ENCODE measurements around the gene HSD17B12.

Gene HSD17B12

DNA sequence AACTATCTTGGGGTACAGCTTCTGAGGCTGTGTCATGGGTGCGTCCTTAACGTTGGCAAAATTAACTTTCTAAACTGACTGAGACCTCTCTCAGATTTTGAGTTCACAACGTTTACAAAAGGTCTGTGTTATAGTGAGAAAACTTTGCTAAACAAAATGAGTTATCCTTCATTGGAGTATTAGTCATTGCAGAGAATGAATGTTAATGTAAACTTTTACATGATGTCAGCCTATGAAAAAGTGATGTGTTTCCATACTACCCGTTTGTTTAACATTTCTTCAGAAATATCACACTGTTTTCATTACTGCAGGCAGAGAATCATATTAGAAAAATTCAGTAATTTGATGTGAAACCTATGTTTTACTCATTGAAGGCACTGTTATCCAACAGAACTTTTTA, 32.1 kb downstream of the HSD17B12 start:
- peaks cover 68% of the 10 kb centered on the region for H3K79me2 ChIP-seq (ENCODE audit: insufficient read depth, low read length)
- no peak for ATAC-seq (ENCODE audit: insufficient read depth, low read depth)
- H3K27ac ChIP-seq (ENCODE audit: low read length), result no peak overlapping the region

DNA sequence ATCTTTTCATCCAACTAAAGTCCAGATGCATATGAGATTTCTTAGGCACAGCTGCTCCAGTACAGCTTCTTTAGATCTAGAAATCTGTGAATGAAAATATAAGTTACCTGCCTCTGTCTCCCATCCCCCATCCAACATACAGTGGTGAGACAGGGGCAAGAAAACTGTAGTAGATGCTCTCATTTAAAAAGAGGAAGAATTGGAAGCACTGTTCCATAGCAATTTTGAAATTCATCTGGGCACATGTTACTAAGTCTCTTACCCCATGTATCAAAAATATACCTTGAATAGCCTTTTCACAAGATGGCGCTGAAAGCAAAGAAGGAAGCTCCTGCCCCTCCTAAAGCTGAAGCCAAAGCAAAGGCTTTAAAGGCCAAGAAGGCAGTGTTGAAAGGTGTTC, 37.8 kb downstream of the HSD17B12 start:
- Histone ChIP-seq H2AFZ (ENCODE audit: low read depth, low read length) (no peak overlapping the region), H3K79me2 (ENCODE audit: insufficient read depth, low read length) (peaks cover 74% of the 10 kb centered on the region), H3K4me1 (ENCODE audit: insufficient read depth, low read length) (no peaks in the 10 kb centered on the region), H3K27me3 (ENCODE audit: insufficient read depth, low read length, poor library complexity) (no peaks in the 10 kb centered on the region), H3K27ac (ENCODE audit: low read length) (no peak overlapping the region), H3K4me2 (ENCODE audit: insufficient read depth, low read length) (no peak overlapping the region), H3K9ac (ENCODE audit: low read depth, low read length) (no peak overlapping the region), H3K36me3 (ENCODE audit: insufficient read depth, low read length) (peaks cover 18% of the 10 kb centered on the region; the same call in 1 of the 2 replicates), H3K4me3 (ENCODE audit: low read depth in 1 of 2, low read length in 2 of 2) (no peak overlapping the region), H4K20me1 (ENCODE audit: insufficient read depth, low read length) (peaks cover 9% of the 10 kb centered on the region; the same call in 1 of the 2 replicates), H3K9me3 (ENCODE audit: insufficient read depth, low read length, severe bottlenecking) (peaks cover 21% of the 10 kb centered on the region)
- no peak for DNase-seq
- no peak for ATAC-seq (ENCODE audit: insufficient read depth, low read depth)
- TF ChIP-seq, protein P1, sequence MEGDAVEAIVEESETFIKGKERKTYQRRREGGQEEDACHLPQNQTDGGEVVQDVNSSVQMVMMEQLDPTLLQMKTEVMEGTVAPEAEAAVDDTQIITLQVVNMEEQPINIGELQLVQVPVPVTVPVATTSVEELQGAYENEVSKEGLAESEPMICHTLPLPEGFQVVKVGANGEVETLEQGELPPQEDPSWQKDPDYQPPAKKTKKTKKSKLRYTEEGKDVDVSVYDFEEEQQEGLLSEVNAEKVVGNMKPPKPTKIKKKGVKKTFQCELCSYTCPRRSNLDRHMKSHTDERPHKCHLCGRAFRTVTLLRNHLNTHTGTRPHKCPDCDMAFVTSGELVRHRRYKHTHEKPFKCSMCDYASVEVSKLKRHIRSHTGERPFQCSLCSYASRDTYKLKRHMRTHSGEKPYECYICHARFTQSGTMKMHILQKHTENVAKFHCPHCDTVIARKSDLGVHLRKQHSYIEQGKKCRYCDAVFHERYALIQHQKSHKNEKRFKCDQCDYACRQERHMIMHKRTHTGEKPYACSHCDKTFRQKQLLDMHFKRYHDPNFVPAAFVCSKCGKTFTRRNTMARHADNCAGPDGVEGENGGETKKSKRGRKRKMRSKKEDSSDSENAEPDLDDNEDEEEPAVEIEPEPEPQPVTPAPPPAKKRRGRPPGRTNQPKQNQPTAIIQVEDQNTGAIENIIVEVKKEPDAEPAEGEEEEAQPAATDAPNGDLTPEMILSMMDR (IDR thresholded peaks at IDR 0.05; ENCODE audit: borderline replicate concordance, extremely low read depth, low read length, poor library complexity, severe bottlenecking), result no peak
- TF ChIP-seq EZH2 (IDR thresholded peaks at IDR 0.05; ENCODE audit: borderline replicate concordance, low read depth, low read length, severe bottlenecking), result no peak

More for the DNA sequence above, 32.1 kb downstream of the HSD17B12 start:
- Histone ChIP-seq H3K4me3 (ENCODE audit: low read depth in 1 of 2, low read length in 2 of 2) (no peak overlapping the region), H3K9ac (ENCODE audit: low read depth, low read length) (no peak overlapping the region), H3K9me3 (ENCODE audit: insufficient read depth, low read length, severe bottlenecking) (peaks cover 17% of the 10 kb centered on the region), H3K4me1 (ENCODE audit: insufficient read depth, low read length) (no peaks in the 10 kb centered on the region), H2AFZ (ENCODE audit: low read depth, low read length) (no peak overlapping the region), H3K27me3 (ENCODE audit: insufficient read depth, low read length, poor library complexity) (no peaks in the 10 kb centered on the region), H3K36me3 (ENCODE audit: insufficient read depth, low read length) (peaks cover 19% of the 10 kb centered on the region; the same call in 1 of the 2 replicates), H3K4me2 (ENCODE audit: insufficient read depth, low read length) (no peak overlapping the region), H4K20me1 (ENCODE audit: insufficient read depth, low read length) (no peaks in the 10 kb centered on the region)
- TF ChIP-seq, protein P1 (IDR thresholded peaks at IDR 0.05; ENCODE audit: borderline replicate concordance, extremely low read depth, low read length, poor library complexity, severe bottlenecking), result no peak
- no peak for TF ChIP-seq EZH2 (IDR thresholded peaks at IDR 0.05; ENCODE audit: borderline replicate concordance, low read depth, low read length, severe bottlenecking)
- no peak for DNase-seq

DNA sequence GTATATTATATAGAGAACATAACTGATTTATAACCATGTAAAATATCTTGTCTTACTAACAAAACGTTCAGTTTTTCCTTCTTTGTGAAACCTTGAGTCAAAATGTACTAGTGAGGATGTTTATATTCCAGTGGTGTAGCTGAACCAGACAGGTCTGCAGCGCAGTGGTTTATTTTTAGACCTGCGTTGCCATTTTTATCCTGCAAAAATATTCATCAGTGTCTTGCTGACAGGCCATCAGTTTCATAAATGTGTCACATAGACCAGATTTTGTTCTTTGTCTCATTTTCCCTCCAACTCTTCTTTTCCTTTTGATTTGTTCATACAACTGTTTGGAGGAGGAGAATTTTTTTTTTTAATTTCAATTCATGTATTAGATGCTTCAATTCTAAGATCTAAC, 43.1 kb downstream of the HSD17B12 start:
- Histone ChIP-seq H4K20me1 (ENCODE audit: insufficient read depth, low read length) (peaks cover 9% of the 10 kb centered on the region; the same call in 1 of the 2 replicates), H3K9ac (ENCODE audit: low read depth, low read length) (no peak overlapping the region), H3K4me1 (ENCODE audit: insufficient read depth, low read length) (no peaks in the 10 kb centered on the region), H3K27ac (ENCODE audit: low read length) (no peak overlapping the region), H3K4me3 (ENCODE audit: low read depth in 1 of 2, low read length in 2 of 2) (no peak overlapping the region), H2AFZ (ENCODE audit: low read depth, low read length) (no peak overlapping the region), H3K27me3 (ENCODE audit: insufficient read depth, low read length, poor library complexity) (no peaks in the 10 kb centered on the region), H3K4me2 (ENCODE audit: insufficient read depth, low read length) (no peak overlapping the region), H3K9me3 (ENCODE audit: insufficient read depth, low read length, severe bottlenecking) (no peaks in the 10 kb centered on the region), H3K79me2 (ENCODE audit: insufficient read depth, low read length) (peaks cover 89% of the 10 kb centered on the region), H3K36me3 (ENCODE audit: insufficient read depth, low read length) (peaks cover 6% of the 10 kb centered on the region; the same call in 1 of the 2 replicates)
- ATAC-seq (ENCODE audit: insufficient read depth, low read depth) (no peak), DNase-seq (no peak)
- TF ChIP-seq, protein P1 (IDR thresholded peaks at IDR 0.05; ENCODE audit: borderline replicate concordance, extremely low read depth, low read length, poor library complexity, severe bottlenecking), result no peak
- TF ChIP-seq EZH2 (IDR thresholded peaks at IDR 0.05; ENCODE audit: borderline replicate concordance, low read depth, low read length, severe bottlenecking), result no peak

DNA sequence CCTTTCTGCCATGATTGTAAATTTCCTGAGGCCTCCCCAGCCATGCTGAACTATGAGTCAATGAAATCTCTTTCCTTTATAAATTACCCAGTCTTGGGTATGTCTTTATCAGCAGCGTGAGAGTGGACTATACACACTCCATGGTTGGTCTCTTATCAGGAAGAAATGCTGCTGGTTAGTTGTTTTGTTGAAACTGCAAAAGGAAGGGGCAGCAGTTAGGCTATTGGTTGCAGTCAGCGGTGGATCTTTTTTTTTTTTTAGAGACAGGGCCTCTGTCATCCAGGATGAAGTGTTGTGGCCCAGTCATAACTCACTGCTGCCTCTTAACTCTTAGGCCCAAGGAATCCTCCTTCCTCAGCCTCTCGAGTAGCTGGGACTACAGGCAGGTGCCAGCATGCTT, 51.7 kb downstream of the HSD17B12 start:
- H3K27ac ChIP-seq (ENCODE audit: low read length), result no peak overlapping the region
- no peak overlapping the region for H3K4me3 ChIP-seq (ENCODE audit: low read depth in 1 of 2, low read length in 2 of 2)
- H3K27me3 ChIP-seq (ENCODE audit: insufficient read depth, low read length, poor library complexity), result no peaks in the 10 kb centered on the region
- H3K9me3 ChIP-seq (ENCODE audit: insufficient read depth, low read length, severe bottlenecking), result no peaks in the 10 kb centered on the region
- ATAC-seq (ENCODE audit: insufficient read depth, low read depth) (no peak), DNase-seq (no peak)
- H2AFZ ChIP-seq (ENCODE audit: low read depth, low read length), result no peak overlapping the region
- H3K79me2 ChIP-seq (ENCODE audit: insufficient read depth, low read length), result peaks cover 85% of the 10 kb centered on the region
- no peak overlapping the region for H3K4me2 ChIP-seq (ENCODE audit: insufficient read depth, low read length)
- peaks cover 16% of the 10 kb centered on the region for H3K36me3 ChIP-seq (ENCODE audit: insufficient read depth, low read length)
- H3K9ac ChIP-seq (ENCODE audit: low read depth, low read length), result no peak overlapping the region
- no peak for TF ChIP-seq EZH2 (IDR thresholded peaks at IDR 0.05; ENCODE audit: borderline replicate concordance, low read depth, low read length, severe bottlenecking)
- TF ChIP-seq, protein P1 (IDR thresholded peaks at IDR 0.05; ENCODE audit: borderline replicate concordance, extremely low read depth, low read length, poor library complexity, severe bottlenecking), result no peak
- H4K20me1 ChIP-seq (ENCODE audit: insufficient read depth, low read length), result peaks cover 41% of the 10 kb centered on the region
- no peaks in the 10 kb centered on the region for H3K4me1 ChIP-seq (ENCODE audit: insufficient read depth, low read length)

Data from DND-41 (cell line).